GM18858 (cell line): ENCODE measurements around the gene TUNAR.

Experiments
- ATAC-seq: cut with Tn5 transposase; IDR thresholded peaks from one replicate; pipeline ENCODE4 v1.9.1; 2021; ENCODE audit not compliant: unreplicated experiment

Gene TUNAR

GRCh38 chr14:95871531-95871930 lies 5.1 kb upstream of the TUNAR start:
- ATAC-seq = no peak

- no peak for ATAC-seq
Observed at GRCh38 chr14:95872777-95873176, 3.9 kb upstream of the TUNAR start.

GRCh38 chr14:95875831-95876760 lies 536 bp upstream of the TUNAR start:
- no peak for ATAC-seq

- ATAC-seq = no peak
Observed at GRCh38 chr14:95877633-95878032, 1.0 kb downstream of the TUNAR start.

GRCh38 chr14:95884377-95884776 lies 7.7 kb downstream of the TUNAR start:
- ATAC-seq = no peak

GRCh38 chr14:95885278-95885677 lies 8.6 kb downstream of the TUNAR start:
- ATAC-seq = no peak

- ATAC-seq = no peak
Observed at GRCh38 chr14:95885866-95886265, 9.2 kb downstream of the TUNAR start.

- no peak for ATAC-seq
Observed at GRCh38 chr14:95886366-95887056, 9.9 kb downstream of the TUNAR start.

GRCh38 chr14:95887351-95887750 lies 10.7 kb downstream of the TUNAR start:
- ATAC-seq = no peak

GRCh38 chr14:95889236-95889979 lies 12.8 kb downstream of the TUNAR start:
- ATAC-seq = no peak

- no peak for ATAC-seq
Observed at GRCh38 chr14:95891742-95892141, 15.1 kb downstream of the TUNAR start.

- no peak for ATAC-seq
Observed at GRCh38 chr14:95892142-95892541, 15.5 kb downstream of the TUNAR start.

- no peak for ATAC-seq
Observed at GRCh38 chr14:95895720-95896119, 19.1 kb downstream of the TUNAR start.

GRCh38 chr14:95896498-95897135 lies 20.0 kb downstream of the TUNAR start:
- no peak for ATAC-seq

- no peak for ATAC-seq
Observed at GRCh38 chr14:95897280-95897679, 20.6 kb downstream of the TUNAR start.

GRCh38 chr14:95901054-95901453 lies 24.4 kb downstream of the TUNAR start:
- ATAC-seq = no peak

- ATAC-seq = no peak
Observed at GRCh38 chr14:95902273-95902826, 25.7 kb downstream of the TUNAR start.

- no peak for ATAC-seq
Observed at GRCh38 chr14:95903165-95903564, 26.5 kb downstream of the TUNAR start.

- ATAC-seq = no peak
Observed at GRCh38 chr14:95903616-95904107, 27.0 kb downstream of the TUNAR start.

- ATAC-seq = no peak
Observed at GRCh38 chr14:95906591-95906990, 30.0 kb downstream of the TUNAR start.

- ATAC-seq = no peak
Observed at GRCh38 chr14:95910628-95911027, 34.0 kb downstream of the TUNAR start.
